RPMI7951 (cell line): ENCODE results near the gene PACS2. TPM values are rescaled to one million over a fixed set of nuclear protein-coding genes. Genes with fewer than 3 reads are reported as not detected.

ENCODE experiments used
- DNase-seq: peaks from one replicate; pipeline ENCODE4 v3.0.0-alpha.2; 2012; ENCODE audit warnings: low read depth
- total RNA-seq: library from RNA; depleted of rRNA; stranded (reverse); fragments of >200 nt; shearing (Covaris generic); gene quantifications from 2 replicates; pipeline ENCODE4 v1.2.3, GENCODE V29; 2014

The PACS2 gene
- total RNA-seq, 1 experiment from 2014 or later, result 18.1 TPM

- DNase-seq, result no peak
Observed at GRCh38 chr14:105399466-105399775, 84.9 kb downstream of the PACS2 start.

- DNase-seq, result no peak
Observed at GRCh38 chr14:105400016-105400415, 85.5 kb downstream of the PACS2 start.

- DNase-seq, result no peak
Observed at GRCh38 chr14:105401699-105402098, 87.2 kb downstream of the PACS2 start.

- DNase-seq, result no peak
Observed at GRCh38 chr14:105408592-105408991, 94.0 kb downstream of the PACS2 start.

- DNase-seq, result no peak
Observed at GRCh38 chr14:105409364-105409763, 94.8 kb downstream of the PACS2 start.

GRCh38 chr14:105410642-105411016 is 96.1 kb downstream of the PACS2 start:
- DNase-seq, result no peak

- peak; percentile 46 for DNase-seq
Observed at GRCh38 chr14:105411017-105411941, 96.7 kb downstream of the PACS2 start.

- DNase-seq, result no peak
Observed at GRCh38 chr14:105411985-105412770, 97.6 kb downstream of the PACS2 start.

- DNase-seq, result no peak
Observed at GRCh38 chr14:105412771-105413543, 98.4 kb downstream of the PACS2 start.

- DNase-seq, result no peak
Observed at GRCh38 chr14:105413544-105413886, 99.0 kb downstream of the PACS2 start.

- DNase-seq, result peak; percentile 38
Observed at GRCh38 chr14:105414456-105415371, 100.2 kb downstream of the PACS2 start.

GRCh38 chr14:105415481-105416428 is 101.2 kb downstream of the PACS2 start:
- DNase-seq, result no peak

- DNase-seq, result no peak
Observed at GRCh38 chr14:105416671-105417070, 102.1 kb downstream of the PACS2 start.

GRCh38 chr14:105417690-105418121 is 103.2 kb downstream of the PACS2 start:
- DNase-seq, result no peak

- DNase-seq, result no peak
Observed at GRCh38 chr14:105418269-105419194, 104.0 kb downstream of the PACS2 start.

GRCh38 chr14:105419195-105420091 is 104.9 kb downstream of the PACS2 start, which contains the start of gene MTA1:
Gene MTA1 (plus strand): TSS chr14:105419827. CDS start chr14:105420036, 209 bp downstream.
- peak; percentile 45 for DNase-seq

GRCh38 chr14:105420101-105420973 is 105.8 kb downstream of the PACS2 start:
- DNase-seq, result no peak
